Endothelial cell of umbilical vein (primary cell): ENCODE data around the gene SPON1. TPM values are rescaled to one million over a fixed set of nuclear protein-coding genes. Genes with fewer than 3 reads are reported as not detected.
"Not testable (repeated sequence)": the region's sequence is repeated elsewhere in the genome, so short reads cannot be mapped to it uniquely, and the experiment has no call there.

Experiments
- BruUV-seq: library from RNA; stranded (reverse); fragments of 400-500 nt; replicated peaks from 2 replicates; lab custom pipeline; 2021; lab: Mats Ljungman, UMichigan
- CTCF ChIA-PET: fragments of 300-600, 350-600 bp; sonication (Branson Sonifier 250); formaldehyde crosslinking; loops from one replicate; lab custom pipeline; 2021; ENCODE audit warnings: antibody characterized with exemption, inconsistent platforms; lab: Charles Lee
- POLR2A ChIA-PET: fragments of 300-600, 350-600 bp; sonication (Branson Sonifier 250); formaldehyde crosslinking; loops from one replicate; lab custom pipeline; 2021; ENCODE audit warnings: antibody characterized with exemption, inconsistent platforms; lab: Charles Lee
- DNase-seq: peaks from one replicate; pipeline ENCODE4 v3.0.0-alpha.2; 2011; ENCODE audit warnings: low read depth, low spot score
- FAIRE-seq: peaks from 2 replicates; lab custom pipeline; 2011; peaks lifted over from hg19 to GRCh38; lab: Jason Lieb, UNC
- H2AFZ ChIP-seq: 2 replicates; pipeline ENCODE4 v1.6.0; 2012; ENCODE audit warnings: low read depth, low read length, control low read depth, inconsistent platforms
- H3K27ac ChIP-seq: 2 replicates; pipeline ENCODE4 v1.5.1; 2011; ENCODE audit warnings: low read depth, mild to moderate bottlenecking, control low read depth, low read length, moderate library complexity; ENCODE audit not compliant: insufficient read depth
- H3K27me3 ChIP-seq, 2 experiments: 2 replicates each; pipeline versions ENCODE4 v1.6.0 to v1.6.1; 2011; ENCODE audit warnings: low read length in 2 of 2, mixed read lengths in 1 of 2; ENCODE audit not compliant: control insufficient read depth in 2 of 2, insufficient read depth in 2 of 2
- H3K36me3 ChIP-seq, 2 experiments: 2 replicates in 1 of 2; 3 replicates in 1 of 2; pipeline ENCODE4 v1.5.1; 2011; ENCODE audit warnings: low read length in 2 of 2, mild to moderate bottlenecking in 1 of 2, moderate library complexity in 1 of 2; ENCODE audit not compliant: control insufficient read depth in 2 of 2, insufficient read depth in 2 of 2; ENCODE audit errors: extremely low read depth in 1 of 2
- H3K4me1 ChIP-seq: 3 replicates; pipeline ENCODE4 v1.5.1; 2011; ENCODE audit warnings: mild to moderate bottlenecking, low read length; ENCODE audit not compliant: control insufficient read depth, insufficient read depth; ENCODE audit errors: extremely low read depth
- H3K4me2 ChIP-seq: 2 replicates; pipeline ENCODE4 v1.6.1; 2011; ENCODE audit warnings: low read length, control low read depth, mixed read lengths; ENCODE audit not compliant: insufficient read depth
- H3K4me3 ChIP-seq, 3 experiments: fragments of 200-600 bp in 1 of 3; sonication (generic), shearing (Covaris generic) in 1 of 3; replicated peaks in 1 of 3; 2 replicates each; pipeline ENCODE4 v1.5.1; 2011 to 2016; ENCODE audit warnings: control low read depth in 3 of 3, low read length in 3 of 3, mild to moderate bottlenecking in 2 of 3, inconsistent platforms in 1 of 3, low read depth in 1 of 3, moderate library complexity in 1 of 3; ENCODE audit not compliant: insufficient read depth in 1 of 3
- H3K79me2 ChIP-seq: 2 replicates; pipeline ENCODE4 v1.6.0; 2012; ENCODE audit warnings: low read length, inconsistent platforms; ENCODE audit not compliant: control insufficient read depth, insufficient read depth
- H3K9ac ChIP-seq: replicated peaks from 2 replicates; pipeline ENCODE3; 2011; ENCODE audit warnings: low read length, control low read depth; ENCODE audit not compliant: insufficient read depth; ENCODE audit errors: extremely low read depth
- H3K9me1 ChIP-seq: replicated peaks from 3 replicates; pipeline ENCODE4 v1.6.0; 2011; ENCODE audit warnings: mild to moderate bottlenecking, low read length; ENCODE audit not compliant: control insufficient read depth, insufficient read depth; ENCODE audit errors: extremely low read depth
- H3K9me3 ChIP-seq: replicated peaks from 2 replicates; pipeline ENCODE4 v1.5.1; 2012; ENCODE audit warnings: low read length, inconsistent platforms; ENCODE audit not compliant: control insufficient read depth, insufficient read depth
- H4K20me1 ChIP-seq: replicated peaks from 2 replicates; pipeline ENCODE3; 2011; ENCODE audit warnings: mild to moderate bottlenecking, low read length; ENCODE audit not compliant: control insufficient read depth, insufficient read depth; ENCODE audit errors: extremely low read depth
- EZH2 ChIP-seq: IDR thresholded peaks from 2 replicates; pipeline ENCODE4 v1.6.1; 2012; ENCODE audit warnings: borderline replicate concordance, low read depth, mild to moderate bottlenecking, moderate library complexity, low read length, inconsistent platforms; ENCODE audit not compliant: severe bottlenecking
- FOS ChIP-seq: IDR thresholded peaks from 2 replicates; pipeline ENCODE4 v1.6.1; 2011; ENCODE audit warnings: mild to moderate bottlenecking, low read length, moderate library complexity, borderline replicate concordance; ENCODE audit not compliant: insufficient read depth
- GATA2 ChIP-seq: IDR thresholded peaks from 2 replicates; pipeline ENCODE4 v1.7.0; 2011; ENCODE audit warnings: low read depth, mild to moderate bottlenecking, moderate library complexity, mixed read lengths, low read length; ENCODE audit not compliant: insufficient read length, insufficient read depth
- JUN ChIP-seq: IDR thresholded peaks from 2 replicates; pipeline ENCODE4 v1.6.1; 2011; ENCODE audit warnings: borderline replicate concordance, low read depth; ENCODE audit not compliant: insufficient read length, insufficient read depth
- MYC ChIP-seq: IDR thresholded peaks from one replicate; pipeline ENCODE4 v1.6.1; 2011; ENCODE audit warnings: mild to moderate bottlenecking, low read depth, low read length
- POLR2A ChIP-seq: IDR thresholded peaks from 2 replicates; pipeline ENCODE4 v1.6.1; 2012; ENCODE audit warnings: low read depth, mild to moderate bottlenecking, control low read depth, low read length
- POLR2AphosphoS5 ChIP-seq: IDR thresholded peaks from 2 replicates; pipeline ENCODE4 v1.6.1; 2012; ENCODE audit warnings: low read depth, mild to moderate bottlenecking, control low read depth, low read length, moderate library complexity; ENCODE audit not compliant: insufficient read depth
- dilution Hi-C: fragments of 300-500 bp; cut with MboI; formaldehyde crosslinking; loops from one replicate; pipeline ENCODE4 v1.15.0; 2019; ENCODE audit warnings: low sequenced_read_pairs; ENCODE audit not compliant: extremely low pct_ligation_motif_present
- intact Hi-C: fragments of 100-400 bp; cut with micrococcal nuclease; formaldehyde crosslinking; loops from one replicate; pipeline ENCODE4 v1.10.0; 2022
- polyA plus RNA-seq, 4 experiments: library from polyadenylated mRNA; depleted of rRNA in 3 of 4; stranded (reverse) in 3 of 4; unstranded in 1 of 4; fragments of >200 nt; gene quantifications; 2 replicates each; pipeline versions ENCODE4 v1.2.1 to v1.2.3, GENCODE V29; 2011 to 2012; ENCODE audit warnings: missing spikeins in 1 of 4
- total RNA-seq: library from RNA; stranded (reverse); gene quantifications from 2 replicates; pipeline ENCODE4 v1.2.3, GENCODE V29; 2021
- TF ChIP-seq, protein P1 (sequence below), 2 donors: IDR thresholded peaks; 1 replicate in 1 of 2; 2 replicates in 1 of 2; pipeline ENCODE4 v1.5.1; 2011; ENCODE audit warnings: low read length in 2 of 2, mild to moderate bottlenecking in 2 of 2, moderate library complexity in 2 of 2, control low read depth in 1 of 2, inconsistent platforms in 1 of 2, low read depth in 1 of 2; ENCODE audit not compliant: insufficient read depth in 1 of 2; ENCODE audit errors: extremely low read depth in 1 of 2
- TF ChIP-seq, protein P2 (sequence below): IDR thresholded peaks from 2 replicates; pipeline ENCODE4 v1.6.1; 2011; ENCODE audit not compliant: insufficient read depth, insufficient read length

The SPON1 gene
- total and polyA plus RNA-seq, 2 donors (not counting 3 experiments of a cell fraction or from before 2014, with no cell fraction given) = 0.31 TPM; not detected in 1

DNA sequence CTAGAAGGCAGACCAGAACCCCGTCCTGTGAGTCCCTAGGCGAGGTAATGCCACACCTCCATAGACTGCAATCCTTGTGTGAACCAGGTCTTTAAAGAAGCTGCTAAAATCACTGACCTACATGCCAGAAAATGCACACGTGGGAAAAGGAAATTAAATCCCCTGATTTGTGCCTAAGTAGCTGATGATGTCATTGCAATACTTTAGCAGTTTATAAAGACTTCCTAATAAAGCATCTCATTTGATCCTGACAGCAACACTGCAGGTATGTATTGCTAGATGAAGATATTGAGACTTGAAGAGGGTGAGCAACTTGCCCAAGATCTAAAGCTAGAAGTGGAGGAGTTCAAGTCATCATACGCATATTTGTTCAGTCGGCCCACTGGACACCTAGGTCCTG is 289.2 kb downstream of the SPON1 start:
- ChIA-PET CTCF (interaction anchor here (0.6 to 5.3 kb wide), 5 partner anchors 166 to 764 kb away, joined by 3 to 35 read pairs (median 7); no protein-coding TSS in a partner anchor), POLR2A (no interaction called here)
- no peaks in the 10 kb centered on the region for H3K9me1 ChIP-seq
- no peaks in the 10 kb centered on the region for H3K79me2 ChIP-seq
- FAIRE-seq (no peak), DNase-seq (no peak)
- H3K27ac ChIP-seq = no peak overlapping the region
- H3K4me2 ChIP-seq = no peak overlapping the region
- H3K9ac ChIP-seq = no peak overlapping the region
- no peak overlapping the region for H3K4me3 ChIP-seq
- TF ChIP-seq, protein P1, sequence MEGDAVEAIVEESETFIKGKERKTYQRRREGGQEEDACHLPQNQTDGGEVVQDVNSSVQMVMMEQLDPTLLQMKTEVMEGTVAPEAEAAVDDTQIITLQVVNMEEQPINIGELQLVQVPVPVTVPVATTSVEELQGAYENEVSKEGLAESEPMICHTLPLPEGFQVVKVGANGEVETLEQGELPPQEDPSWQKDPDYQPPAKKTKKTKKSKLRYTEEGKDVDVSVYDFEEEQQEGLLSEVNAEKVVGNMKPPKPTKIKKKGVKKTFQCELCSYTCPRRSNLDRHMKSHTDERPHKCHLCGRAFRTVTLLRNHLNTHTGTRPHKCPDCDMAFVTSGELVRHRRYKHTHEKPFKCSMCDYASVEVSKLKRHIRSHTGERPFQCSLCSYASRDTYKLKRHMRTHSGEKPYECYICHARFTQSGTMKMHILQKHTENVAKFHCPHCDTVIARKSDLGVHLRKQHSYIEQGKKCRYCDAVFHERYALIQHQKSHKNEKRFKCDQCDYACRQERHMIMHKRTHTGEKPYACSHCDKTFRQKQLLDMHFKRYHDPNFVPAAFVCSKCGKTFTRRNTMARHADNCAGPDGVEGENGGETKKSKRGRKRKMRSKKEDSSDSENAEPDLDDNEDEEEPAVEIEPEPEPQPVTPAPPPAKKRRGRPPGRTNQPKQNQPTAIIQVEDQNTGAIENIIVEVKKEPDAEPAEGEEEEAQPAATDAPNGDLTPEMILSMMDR (IDR thresholded peaks at IDR 0.05; ENCODE audit: extremely low read depth in 1 of 2, insufficient read depth in 1 of 2, low read depth in 1 of 2, low read length in 2 of 2) = no peak
- TF ChIP-seq POLR2A (no peak), EZH2 (no peak), MYC (no peak), POLR2AphosphoS5 (no peak), GATA2 (no peak), FOS (no peak), JUN (no peak)
- TF ChIP-seq, protein P2, sequence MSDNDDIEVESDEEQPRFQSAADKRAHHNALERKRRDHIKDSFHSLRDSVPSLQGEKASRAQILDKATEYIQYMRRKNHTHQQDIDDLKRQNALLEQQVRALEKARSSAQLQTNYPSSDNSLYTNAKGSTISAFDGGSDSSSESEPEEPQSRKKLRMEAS = no peak
- H3K27me3 ChIP-seq = peaks cover 20 to 22% of the 10 kb centered on the region in 2 experiments
- no peaks in the 10 kb centered on the region for H4K20me1 ChIP-seq
- BruUV-seq = no TSS peak
- no peaks in the 10 kb centered on the region for H3K4me1 ChIP-seq
- H3K9me3 ChIP-seq = no peaks in the 10 kb centered on the region
- H3K36me3 ChIP-seq = no peaks in the 10 kb centered on the region
- H2AFZ ChIP-seq = no peak overlapping the region
- intact Hi-C loops = no loop called here
- dilution Hi-C loops = no loop called here

DNA sequence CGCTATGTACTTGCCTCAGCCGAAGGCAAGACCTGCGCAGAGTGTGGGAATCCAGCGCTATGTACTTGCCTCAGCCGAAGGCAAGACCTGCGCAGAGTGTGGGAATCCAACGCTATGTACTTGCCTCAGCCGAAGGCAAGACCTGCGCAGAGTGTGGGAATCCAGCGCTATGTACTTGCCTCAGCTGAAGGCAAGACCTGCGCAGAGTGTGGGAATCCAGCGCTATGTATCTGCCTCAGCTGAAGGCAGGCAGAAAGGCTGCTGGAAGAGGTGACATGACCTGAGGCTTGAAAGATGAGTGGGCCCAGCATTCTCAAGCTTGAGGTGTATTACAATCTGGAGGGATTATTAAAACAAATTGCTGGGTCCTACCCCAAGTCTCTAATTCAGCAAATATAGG is 290.0 kb downstream of the SPON1 start:
- POLR2A ChIA-PET, BruUV-seq, dilution Hi-C loops: not testable (repeated sequence)

More for the DNA sequence above, 290.0 kb downstream of the SPON1 start:
- H2AFZ ChIP-seq, intact Hi-C loops, H3K4me3 ChIP-seq, FAIRE-seq, H3K9ac ChIP-seq, H3K36me3 ChIP-seq, DNase-seq, H4K20me1 ChIP-seq, H3K9me3 ChIP-seq, H3K4me2 ChIP-seq, H3K79me2 ChIP-seq, H3K27ac ChIP-seq, H3K4me1 ChIP-seq, H3K9me1 ChIP-seq: not testable (repeated sequence)
- H3K27me3 ChIP-seq = peaks cover 14 to 18% of the 10 kb centered on the region in 2 experiments
- CTCF ChIA-PET = interaction anchor here (1.2 to 5.3 kb wide), 3 partner anchors 48 to 480 kb away, joined by 3 to 35 read pairs (median 7); no protein-coding TSS in a partner anchor
